A549 (cell line): Measurements from ENCODE around the gene MRGPRD. TPM values are rescaled to one million over a fixed set of nuclear protein-coding genes. Genes with fewer than 3 reads are reported as not detected.

ENCODE experiments used
- ATAC-seq, 2 experiments: fragments of 200-7000 bp in 1 of 2; fragments of >200 bp in 1 of 2; cut with Nextera tagmentation in 1 of 2; cut with Tn5 transposase in 1 of 2; 3 replicates each; pipeline versions ENCODE4 v1.8.0 to v1.9.1; 2018 to 2020; ENCODE audit warnings: mild to moderate bottlenecking in 1 of 2, moderate library complexity in 1 of 2
- CTCF ChIA-PET: fragments of 300-600 bp; sonication (Branson Sonifier 250); formaldehyde crosslinking; extraction: SDS; loops from one replicate; lab custom pipeline; 2021; ENCODE audit warnings: antibody characterized with exemption, inconsistent platforms; lab: Yijun Ruan, JAX
- POLR2A ChIA-PET: fragments of 350-600 bp; formaldehyde crosslinking; extraction: SDS; loops from one replicate; lab custom pipeline; 2021; ENCODE audit warnings: antibody characterized with exemption, inconsistent platforms; lab: Yijun Ruan, JAX
- DNase-seq, 2 experiments: peaks; one replicate each; pipeline versions ENCODE4 v3.0.0 to v3.0.0-alpha.2; 2011 to 2016; ENCODE audit warnings: low read depth in 1 of 2, low spot score in 1 of 2
- FAIRE-seq: peaks from 2 replicates; lab custom pipeline; 2011; peaks lifted over from hg19 to GRCh38; lab: Jason Lieb, UNC
- H3K27ac ChIP-seq, 2 experiments: fragments of >200 bp; sonication (Bioruptor Twin); formaldehyde crosslinking; 3 replicates each; pipeline ENCODE4 v1.5.1; 2016 to 2017
- H3K4me1 ChIP-seq: fragments of >200 bp; sonication (Bioruptor Twin); formaldehyde crosslinking; 3 replicates; pipeline ENCODE4 v1.6.1; 2016
- H3K4me2 ChIP-seq: fragments of >200 bp; sonication (Bioruptor Twin); formaldehyde crosslinking; 3 replicates; pipeline ENCODE4 v1.6.1; 2016
- H3K4me3 ChIP-seq: fragments of >200 bp; sonication (Bioruptor Twin); formaldehyde crosslinking; 3 replicates; pipeline ENCODE4 v1.5.1; 2016
- H3K9me3 ChIP-seq: fragments of >200 bp; sonication (Bioruptor Twin); formaldehyde crosslinking; 3 replicates; pipeline ENCODE4 v1.6.1; 2016
- CBX8 ChIP-seq: fragments of 200-600 bp; sonication (generic); IDR thresholded peaks from 2 replicates; pipeline ENCODE4 v1.6.1; 2016
- EHF ChIP-seq: fragments of 250-450 bp; sonication (Bioruptor Pico); IDR thresholded peaks from 2 replicates; pipeline ENCODE4 v1.5.0; 2020; ENCODE audit warnings: mild to moderate bottlenecking
- FOXS1 ChIP-seq: fragments of 250-450 bp; sonication (Bioruptor Pico); IDR thresholded peaks from 2 replicates; pipeline ENCODE4 v1.5.0; 2020; ENCODE audit warnings: mild to moderate bottlenecking, moderate library complexity
- MAZ ChIP-seq: fragments of 150-350 bp; IDR thresholded peaks from 2 replicates; pipeline ENCODE4 v1.6.1; 2014; ENCODE audit warnings: antibody characterized with exemption, low read depth, low read length, borderline replicate concordance
- PHF8 ChIP-seq: fragments of 200-600 bp; sonication (generic); IDR thresholded peaks from 2 replicates; pipeline ENCODE4 v1.6.1; 2016; ENCODE audit warnings: low read depth, mild to moderate bottlenecking, antibody characterized with exemption, moderate library complexity, borderline replicate concordance
- POLR2A ChIP-seq: IDR thresholded peaks from 2 replicates; pipeline ENCODE4 v1.6.1; 2012; ENCODE audit warnings: mild to moderate bottlenecking, low read length
- RAD21 ChIP-seq, 2 experiments: fragments of >200 bp in 1 of 2; sonication (Bioruptor Twin) in 1 of 2; formaldehyde crosslinking in 1 of 2; IDR thresholded peaks in 1 of 2; conservative IDR thresholded peaks in 1 of 2; 2 replicates in 1 of 2; 3 replicates in 1 of 2; pipeline ENCODE4 v1.6.1; 2012 to 2018; ENCODE audit warnings: inconsistent platforms in 1 of 2
- RNF2 ChIP-seq: fragments of 200-600 bp; sonication (generic); IDR thresholded peaks from 2 replicates; pipeline ENCODE4 v1.6.1; 2016; ENCODE audit warnings: low read depth, mild to moderate bottlenecking, antibody characterized with exemption, moderate library complexity, borderline replicate concordance
- SMC3 ChIP-seq: fragments of >200 bp; sonication (Bioruptor Twin); formaldehyde crosslinking; IDR thresholded peaks from 3 replicates; pipeline ENCODE4 v1.6.1; 2018; ENCODE audit warnings: inconsistent platforms
- TP53 ChIP-seq: fragments of 250-450 bp; sonication (Bioruptor Pico); IDR thresholded peaks from 2 replicates; pipeline ENCODE4 v1.5.0; 2021; ENCODE audit warnings: mild to moderate bottlenecking, moderate library complexity
- ZC3H11A ChIP-seq: fragments of 450-650 bp; IDR thresholded peaks from 2 replicates; pipeline ENCODE4 v1.6.1; 2014; ENCODE audit warnings: antibody characterized with exemption, mild to moderate bottlenecking
- WGBS: methylation state at CpG from one replicate; pipeline ENCODE4 v1.1.6; 2017; ENCODE audit errors: missing lambda C conversion rate; 5-methylcytosine and 5-hydroxymethylcytosine counted together
- polyA plus RNA-seq, 4 experiments: library from polyadenylated mRNA; depleted of rRNA in 3 of 4; stranded (reverse); fragments of >200 nt; fragmentation: RNase III in 1 of 4; extraction: RNeasy Plus Mini Kit Qiagen cat#74134 plus additional on column Dnase treatment in 1 of 4; gene quantifications; 2 replicates in 3 of 4; 3 replicates in 1 of 4; pipeline ENCODE4 v1.2.3, GENCODE V29; 2011 to 2017
- TF ChIP-seq, protein P1 (sequence below): fragments of 250-450 bp; sonication (Bioruptor Pico); IDR thresholded peaks from 2 replicates; pipeline ENCODE4 v1.5.0; 2021; ENCODE audit warnings: mild to moderate bottlenecking, moderate library complexity, borderline replicate concordance
- TF ChIP-seq, protein P2 (sequence below): fragments of 200-600 bp; sonication (generic); IDR thresholded peaks from 2 replicates; pipeline ENCODE4 v1.6.1; 2016; ENCODE audit warnings: antibody characterized with exemption, mild to moderate bottlenecking, moderate library complexity
- TF ChIP-seq, protein P3 (sequence below): IDR thresholded peaks from 2 replicates; pipeline ENCODE4 v1.6.1; 2012
- TF ChIP-seq, protein P4 (sequence below): fragments of 250-450 bp; sonication (Bioruptor Pico); IDR thresholded peaks from 2 replicates; pipeline ENCODE4 v1.5.0; 2020; ENCODE audit warnings: low read depth, mild to moderate bottlenecking, moderate library complexity
- TF ChIP-seq, protein P5 (sequence below): IDR thresholded peaks from 2 replicates; pipeline ENCODE4 v1.6.1; 2012
- TF ChIP-seq, protein P6 (sequence below): fragments of 450-650 bp; IDR thresholded peaks from 2 replicates; pipeline ENCODE4 v1.6.1; 2014; ENCODE audit warnings: antibody characterized with exemption

Gene MRGPRD
- polyA plus RNA-seq, 2 of the 4 experiments (the other 2 are of a cell fraction): not detected

DNA sequence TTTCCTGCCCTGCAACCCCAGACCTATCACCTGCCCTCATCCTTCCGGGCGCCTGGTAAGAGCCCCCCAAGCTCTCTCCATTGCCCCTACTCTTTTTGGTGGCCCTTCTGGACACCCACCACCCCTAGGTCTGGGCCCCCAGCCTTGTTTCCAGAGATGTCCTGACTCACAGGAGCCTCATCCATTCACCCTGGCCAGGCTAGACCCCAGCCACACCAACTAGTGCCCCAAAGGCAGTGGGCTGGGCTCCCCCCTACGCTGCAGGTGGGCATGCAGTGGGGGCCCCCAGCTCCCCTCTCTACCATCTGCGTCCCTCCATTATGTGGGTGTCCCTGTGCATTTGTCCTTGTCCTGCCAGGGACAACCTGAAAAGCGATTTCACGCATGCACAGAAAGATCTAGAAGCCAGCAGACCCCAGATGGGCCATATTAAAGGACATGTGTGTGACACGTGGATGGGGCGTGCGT, 30.9 kb upstream of the MRGPRD start:
- Histone ChIP-seq H3K4me1 (peaks cover 39% of the 10 kb centered on the region), H3K9me3 (no peaks in the 10 kb centered on the region), H3K27ac (no peak overlapping the region), H3K4me2 (no peak overlapping the region), H3K4me3 (no peak overlapping the region)
- no peak for FAIRE-seq
- ChIA-PET POLR2A (interaction anchor here (0.6 kb wide), 1 partner anchor 11 kb away, joined by 3 read pairs; no protein-coding TSS in a partner anchor), CTCF (interaction anchor here (0.6 to 1.1 kb wide), 2 partner anchors 11 to 14 kb away, joined by 3 read pairs; no protein-coding TSS in a partner anchor)
- DNase-seq: no peak
- 85% methylated on average over 9 of the region's 9 CpGs for WGBS
- TF ChIP-seq EHF (CRISPR knock-in tag) (no peak), CBX8 (no peak), ZC3H11A (no peak), PHF8 (no peak), RAD21 (conservative IDR thresholded peaks at IDR 0.05 in 1 of 2, IDR thresholded peaks at IDR 0.05 in 1 of 2) (no peak), TP53 (CRISPR knock-in tag) (no peak), FOXS1 (CRISPR knock-in tag) (no peak), POLR2A (no peak), MAZ (no peak), SMC3 (no peak), RNF2 (no peak)
- TF ChIP-seq, protein P1, sequence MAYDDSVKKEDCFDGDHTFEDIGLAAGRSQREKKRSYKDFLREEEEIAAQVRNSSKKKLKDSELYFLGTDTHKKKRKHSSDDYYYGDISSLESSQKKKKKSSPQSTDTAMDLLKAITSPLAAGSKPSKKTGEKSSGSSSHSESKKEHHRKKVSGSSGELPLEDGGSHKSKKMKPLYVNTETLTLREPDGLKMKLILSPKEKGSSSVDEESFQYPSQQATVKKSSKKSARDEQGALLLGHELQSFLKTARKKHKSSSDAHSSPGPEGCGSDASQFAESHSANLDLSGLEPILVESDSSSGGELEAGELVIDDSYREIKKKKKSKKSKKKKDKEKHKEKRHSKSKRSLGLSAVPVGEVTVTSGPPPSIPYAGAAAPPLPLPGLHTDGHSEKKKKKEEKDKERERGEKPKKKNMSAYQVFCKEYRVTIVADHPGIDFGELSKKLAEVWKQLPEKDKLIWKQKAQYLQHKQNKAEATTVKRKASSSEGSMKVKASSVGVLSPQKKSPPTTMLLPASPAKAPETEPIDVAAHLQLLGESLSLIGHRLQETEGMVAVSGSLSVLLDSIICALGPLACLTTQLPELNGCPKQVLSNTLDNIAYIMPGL (CRISPR knock-in tag): no peak
- TF ChIP-seq, protein P2, sequence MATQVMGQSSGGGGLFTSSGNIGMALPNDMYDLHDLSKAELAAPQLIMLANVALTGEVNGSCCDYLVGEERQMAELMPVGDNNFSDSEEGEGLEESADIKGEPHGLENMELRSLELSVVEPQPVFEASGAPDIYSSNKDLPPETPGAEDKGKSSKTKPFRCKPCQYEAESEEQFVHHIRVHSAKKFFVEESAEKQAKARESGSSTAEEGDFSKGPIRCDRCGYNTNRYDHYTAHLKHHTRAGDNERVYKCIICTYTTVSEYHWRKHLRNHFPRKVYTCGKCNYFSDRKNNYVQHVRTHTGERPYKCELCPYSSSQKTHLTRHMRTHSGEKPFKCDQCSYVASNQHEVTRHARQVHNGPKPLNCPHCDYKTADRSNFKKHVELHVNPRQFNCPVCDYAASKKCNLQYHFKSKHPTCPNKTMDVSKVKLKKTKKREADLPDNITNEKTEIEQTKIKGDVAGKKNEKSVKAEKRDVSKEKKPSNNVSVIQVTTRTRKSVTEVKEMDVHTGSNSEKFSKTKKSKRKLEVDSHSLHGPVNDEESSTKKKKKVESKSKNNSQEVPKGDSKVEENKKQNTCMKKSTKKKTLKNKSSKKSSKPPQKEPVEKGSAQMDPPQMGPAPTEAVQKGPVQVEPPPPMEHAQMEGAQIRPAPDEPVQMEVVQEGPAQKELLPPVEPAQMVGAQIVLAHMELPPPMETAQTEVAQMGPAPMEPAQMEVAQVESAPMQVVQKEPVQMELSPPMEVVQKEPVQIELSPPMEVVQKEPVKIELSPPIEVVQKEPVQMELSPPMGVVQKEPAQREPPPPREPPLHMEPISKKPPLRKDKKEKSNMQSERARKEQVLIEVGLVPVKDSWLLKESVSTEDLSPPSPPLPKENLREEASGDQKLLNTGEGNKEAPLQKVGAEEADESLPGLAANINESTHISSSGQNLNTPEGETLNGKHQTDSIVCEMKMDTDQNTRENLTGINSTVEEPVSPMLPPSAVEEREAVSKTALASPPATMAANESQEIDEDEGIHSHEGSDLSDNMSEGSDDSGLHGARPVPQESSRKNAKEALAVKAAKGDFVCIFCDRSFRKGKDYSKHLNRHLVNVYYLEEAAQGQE: no peak
- TF ChIP-seq, protein P3, sequence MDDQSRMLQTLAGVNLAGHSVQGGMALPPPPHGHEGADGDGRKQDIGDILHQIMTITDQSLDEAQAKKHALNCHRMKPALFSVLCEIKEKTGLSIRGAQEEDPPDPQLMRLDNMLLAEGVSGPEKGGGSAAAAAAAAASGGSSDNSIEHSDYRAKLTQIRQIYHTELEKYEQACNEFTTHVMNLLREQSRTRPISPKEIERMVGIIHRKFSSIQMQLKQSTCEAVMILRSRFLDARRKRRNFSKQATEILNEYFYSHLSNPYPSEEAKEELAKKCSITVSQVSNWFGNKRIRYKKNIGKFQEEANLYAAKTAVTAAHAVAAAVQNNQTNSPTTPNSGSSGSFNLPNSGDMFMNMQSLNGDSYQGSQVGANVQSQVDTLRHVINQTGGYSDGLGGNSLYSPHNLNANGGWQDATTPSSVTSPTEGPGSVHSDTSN: no peak
- TF ChIP-seq, protein P4, sequence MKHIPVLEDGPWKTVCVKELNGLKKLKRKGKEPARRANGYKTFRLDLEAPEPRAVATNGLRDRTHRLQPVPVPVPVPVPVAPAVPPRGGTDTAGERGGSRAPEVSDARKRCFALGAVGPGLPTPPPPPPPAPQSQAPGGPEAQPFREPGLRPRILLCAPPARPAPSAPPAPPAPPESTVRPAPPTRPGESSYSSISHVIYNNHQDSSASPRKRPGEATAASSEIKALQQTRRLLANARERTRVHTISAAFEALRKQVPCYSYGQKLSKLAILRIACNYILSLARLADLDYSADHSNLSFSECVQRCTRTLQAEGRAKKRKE (CRISPR knock-in tag): no peak
- TF ChIP-seq, protein P5, sequence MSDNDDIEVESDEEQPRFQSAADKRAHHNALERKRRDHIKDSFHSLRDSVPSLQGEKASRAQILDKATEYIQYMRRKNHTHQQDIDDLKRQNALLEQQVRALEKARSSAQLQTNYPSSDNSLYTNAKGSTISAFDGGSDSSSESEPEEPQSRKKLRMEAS: no peak
- TF ChIP-seq, protein P6, sequence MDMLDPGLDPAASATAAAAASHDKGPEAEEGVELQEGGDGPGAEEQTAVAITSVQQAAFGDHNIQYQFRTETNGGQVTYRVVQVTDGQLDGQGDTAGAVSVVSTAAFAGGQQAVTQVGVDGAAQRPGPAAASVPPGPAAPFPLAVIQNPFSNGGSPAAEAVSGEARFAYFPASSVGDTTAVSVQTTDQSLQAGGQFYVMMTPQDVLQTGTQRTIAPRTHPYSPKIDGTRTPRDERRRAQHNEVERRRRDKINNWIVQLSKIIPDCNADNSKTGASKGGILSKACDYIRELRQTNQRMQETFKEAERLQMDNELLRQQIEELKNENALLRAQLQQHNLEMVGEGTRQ: no peak
- no peak for ATAC-seq
